A549 (cell line): Measurements from ENCODE around the gene IDH3G. TPM values are rescaled to one million over a fixed set of nuclear protein-coding genes. Genes with fewer than 3 reads are reported as not detected.

Source experiments
- ATAC-seq, 2 experiments: fragments of 200-7000 bp in 1 of 2; fragments of >200 bp in 1 of 2; cut with Nextera tagmentation in 1 of 2; cut with Tn5 transposase in 1 of 2; 3 replicates each; pipeline versions ENCODE4 v1.8.0 to v1.9.1; 2018 to 2020; ENCODE audit warnings: mild to moderate bottlenecking in 1 of 2, moderate library complexity in 1 of 2
- CTCF ChIA-PET: fragments of 300-600 bp; sonication (Branson Sonifier 250); formaldehyde crosslinking; extraction: SDS; loops from one replicate; lab custom pipeline; 2021; ENCODE audit warnings: antibody characterized with exemption, inconsistent platforms; lab: Yijun Ruan, JAX
- POLR2A ChIA-PET: fragments of 350-600 bp; formaldehyde crosslinking; extraction: SDS; loops from one replicate; lab custom pipeline; 2021; ENCODE audit warnings: antibody characterized with exemption, inconsistent platforms; lab: Yijun Ruan, JAX
- DNase-seq, 2 experiments: peaks; one replicate each; pipeline versions ENCODE4 v3.0.0 to v3.0.0-alpha.2; 2011 to 2016; ENCODE audit warnings: low read depth in 1 of 2, low spot score in 1 of 2
- FAIRE-seq: peaks from 2 replicates; lab custom pipeline; 2011; peaks lifted over from hg19 to GRCh38; lab: Jason Lieb, UNC
- H3K27ac ChIP-seq, 2 experiments: fragments of >200 bp; sonication (Bioruptor Twin); formaldehyde crosslinking; 3 replicates each; pipeline ENCODE4 v1.5.1; 2016 to 2017
- H3K4me1 ChIP-seq: fragments of >200 bp; sonication (Bioruptor Twin); formaldehyde crosslinking; 3 replicates; pipeline ENCODE4 v1.6.1; 2016
- H3K4me2 ChIP-seq: fragments of >200 bp; sonication (Bioruptor Twin); formaldehyde crosslinking; 3 replicates; pipeline ENCODE4 v1.6.1; 2016
- H3K4me3 ChIP-seq: fragments of >200 bp; sonication (Bioruptor Twin); formaldehyde crosslinking; 3 replicates; pipeline ENCODE4 v1.5.1; 2016
- H3K9me3 ChIP-seq: fragments of >200 bp; sonication (Bioruptor Twin); formaldehyde crosslinking; 3 replicates; pipeline ENCODE4 v1.6.1; 2016
- BCL3 ChIP-seq: fragments of >200 bp; sonication (Bioruptor Twin); formaldehyde crosslinking; IDR thresholded peaks from 3 replicates; pipeline ENCODE4 v1.6.1; 2016
- BHLHE40 ChIP-seq: IDR thresholded peaks from 2 replicates; pipeline ENCODE4 v1.6.1; 2012; ENCODE audit warnings: low read depth, low read length, inconsistent platforms
- CHD2 ChIP-seq: fragments of 150-350 bp; IDR thresholded peaks from 2 replicates; pipeline ENCODE4 v1.6.1; 2014; ENCODE audit warnings: low read length; ENCODE audit not compliant: partially characterized antibody
- CTCF ChIP-seq: fragments of >200 bp; sonication (Bioruptor Twin); formaldehyde crosslinking; IDR thresholded peaks from 3 replicates; pipeline ENCODE4 v1.5.1; 2016
- EHMT2 ChIP-seq: fragments of 200-600 bp; sonication (generic); IDR thresholded peaks from 2 replicates; pipeline ENCODE4 v1.6.1; 2016; ENCODE audit warnings: antibody characterized with exemption, low read depth, mild to moderate bottlenecking, moderate library complexity
- EP300 ChIP-seq, 2 experiments: fragments of >200 bp; sonication (Bioruptor Twin); formaldehyde crosslinking; IDR thresholded peaks; 2 replicates in 1 of 2; 3 replicates in 1 of 2; pipeline ENCODE4 v1.6.1; 2016 to 2017
- FOSL2 ChIP-seq, 2 experiments: fragments of 450-650 bp in 1 of 2; fragments of >200 bp in 1 of 2; sonication (Bioruptor Twin) in 1 of 2; formaldehyde crosslinking; IDR thresholded peaks; 2 replicates each; pipeline versions ENCODE4 v1.5.0 to v1.6.1; 2016 to 2020; ENCODE audit warnings: mild to moderate bottlenecking in 1 of 2, moderate library complexity in 1 of 2
- FOXS1 ChIP-seq: fragments of 250-450 bp; sonication (Bioruptor Pico); IDR thresholded peaks from 2 replicates; pipeline ENCODE4 v1.5.0; 2020; ENCODE audit warnings: mild to moderate bottlenecking, moderate library complexity
- GATA3 ChIP-seq: IDR thresholded peaks from 2 replicates; pipeline ENCODE4 v1.6.1; 2012; ENCODE audit warnings: borderline replicate concordance
- HDAC2 ChIP-seq: fragments of 200-600 bp; sonication (generic); IDR thresholded peaks from 2 replicates; pipeline ENCODE4 v1.6.1; 2016
- HES2 ChIP-seq: fragments of >200 bp; sonication (Bioruptor Twin); formaldehyde crosslinking; IDR thresholded peaks from 2 replicates; pipeline ENCODE4 v1.6.1; 2016
- HOXB13 ChIP-seq: fragments of 250-450 bp; sonication (Bioruptor Pico); IDR thresholded peaks from 2 replicates; pipeline ENCODE4 v1.5.0; 2020; ENCODE audit warnings: low read depth, mild to moderate bottlenecking, moderate library complexity
- JUN ChIP-seq, 2 experiments: fragments of >200 bp; sonication (Bioruptor Twin); formaldehyde crosslinking; IDR thresholded peaks; 2 replicates in 1 of 2; 3 replicates in 1 of 2; pipeline ENCODE4 v1.6.1; 2016 to 2017
- KDM5A ChIP-seq: fragments of 200-600 bp; sonication (generic); IDR thresholded peaks from 2 replicates; pipeline ENCODE4 v1.6.1; 2016; ENCODE audit warnings: antibody characterized with exemption, mild to moderate bottlenecking
- NPAS2 ChIP-seq: fragments of 250-450 bp; sonication (Bioruptor Pico); IDR thresholded peaks from 2 replicates; pipeline ENCODE4 v1.8.0; 2022; ENCODE audit warnings: mild to moderate bottlenecking, moderate library complexity, borderline replicate concordance
- NR3C1 ChIP-seq: fragments of >200 bp; sonication (Bioruptor Twin); formaldehyde crosslinking; IDR thresholded peaks from 3 replicates; pipeline ENCODE4 v1.6.1; 2017
- PBX3 ChIP-seq: IDR thresholded peaks from 2 replicates; pipeline ENCODE4 v1.6.1; 2012
- POLR2A ChIP-seq: IDR thresholded peaks from 2 replicates; pipeline ENCODE4 v1.6.1; 2012; ENCODE audit warnings: mild to moderate bottlenecking, low read length
- POLR2AphosphoS2 ChIP-seq: conservative IDR thresholded peaks from 2 replicates; pipeline ENCODE4 v1.6.1; 2012; ENCODE audit warnings: low read length, improper control_type of control experiment, inconsistent platforms
- RCOR1 ChIP-seq: fragments of 150-350 bp; IDR thresholded peaks from 2 replicates; pipeline ENCODE4 v1.6.1; 2014; ENCODE audit warnings: antibody characterized with exemption, low read length, low read depth
- SREBF2 ChIP-seq: fragments of 450-650 bp; IDR thresholded peaks from 2 replicates; pipeline ENCODE4 v1.6.1; 2014; ENCODE audit warnings: mild to moderate bottlenecking, moderate library complexity
- TFCP2L1 ChIP-seq: fragments of 250-450 bp; sonication (Bioruptor Pico); IDR thresholded peaks from 2 replicates; pipeline ENCODE4 v1.5.0; 2021; ENCODE audit warnings: mild to moderate bottlenecking
- USF2 ChIP-seq: fragments of 450-650 bp; IDR thresholded peaks from 2 replicates; pipeline ENCODE4 v1.6.1; 2014; ENCODE audit warnings: antibody characterized with exemption
- ZFP36 ChIP-seq: fragments of 450-650 bp; IDR thresholded peaks from 2 replicates; pipeline ENCODE4 v1.6.1; 2014; ENCODE audit warnings: borderline replicate concordance; ENCODE audit not compliant: partially characterized antibody
- WGBS: methylation state at CpG from one replicate; pipeline ENCODE4 v1.1.6; 2017; ENCODE audit errors: missing lambda C conversion rate; 5-methylcytosine and 5-hydroxymethylcytosine counted together
- polyA plus RNA-seq, 4 experiments: library from polyadenylated mRNA; depleted of rRNA in 3 of 4; stranded (reverse); fragments of >200 nt; fragmentation: RNase III in 1 of 4; extraction: RNeasy Plus Mini Kit Qiagen cat#74134 plus additional on column Dnase treatment in 1 of 4; gene quantifications; 2 replicates in 3 of 4; 3 replicates in 1 of 4; pipeline ENCODE4 v1.2.3, GENCODE V29; 2011 to 2017
- TF ChIP-seq, protein P1 (sequence below): fragments of 250-450 bp; sonication (Bioruptor Pico); IDR thresholded peaks from 2 replicates; pipeline ENCODE4 v1.5.0; 2020; ENCODE audit warnings: low read depth, mild to moderate bottlenecking, moderate library complexity
- TF ChIP-seq, protein P2 (sequence below): IDR thresholded peaks from 2 replicates; pipeline ENCODE4 v1.6.1; 2012
- TF ChIP-seq, protein P3 (sequence below): fragments of 200-600 bp; sonication (generic); IDR thresholded peaks from 2 replicates; pipeline ENCODE4 v1.6.1; 2016; ENCODE audit warnings: antibody characterized with exemption, mild to moderate bottlenecking, moderate library complexity

Gene IDH3G
- polyA plus RNA-seq, 2 of the 4 experiments (the other 2 are of a cell fraction), result 45.6 to 58.5 TPM

DNA sequence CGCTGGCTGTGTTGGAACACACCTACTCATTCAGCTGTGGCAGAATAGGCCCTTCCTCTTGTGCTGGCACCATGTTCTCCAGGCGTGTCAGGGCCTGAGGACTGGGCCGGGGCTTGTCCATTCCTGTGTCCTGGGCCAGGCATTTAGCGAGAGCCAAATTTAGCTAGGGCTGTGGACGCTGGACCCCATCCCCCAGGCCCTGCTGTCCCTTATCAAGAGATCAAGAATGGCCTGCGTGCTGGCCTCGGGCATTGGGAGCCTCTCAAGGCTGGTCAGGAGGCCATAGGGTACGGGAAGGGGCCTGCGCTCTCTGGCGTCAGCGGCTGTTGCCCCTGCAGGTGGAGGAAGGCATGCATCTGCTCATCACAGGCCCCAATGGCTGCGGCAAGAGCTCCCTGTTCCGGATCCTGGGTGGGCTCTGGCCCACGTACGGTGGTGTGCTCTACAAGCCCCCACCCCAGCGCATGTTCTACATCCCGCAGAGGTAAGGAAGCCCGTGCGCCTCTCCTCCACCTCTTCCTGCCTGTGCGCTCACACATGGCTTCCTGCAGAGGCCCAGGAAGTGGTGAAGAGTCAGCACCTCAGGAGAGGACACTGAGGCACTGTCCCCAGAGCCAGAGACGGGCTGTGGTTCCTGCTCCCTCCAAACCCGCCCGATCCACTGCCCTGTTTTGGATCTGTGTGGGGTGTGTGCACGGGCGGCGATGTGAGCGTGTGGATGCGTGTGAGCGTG lies 54.3 kb downstream of the IDH3G start:
- DNase-seq, result no peak
- FAIRE-seq, result no peak
- ChIA-PET CTCF (interaction anchor here (1.1 kb wide), 1 partner anchor 24 kb away, joined by 3 read pairs; the partner anchor contains the start of gene PLXNB3), POLR2A (no interaction called here)
- Histone ChIP-seq H3K4me1 (no peaks in the 10 kb centered on the region), H3K4me3 (no peak overlapping the region), H3K4me2 (no peak overlapping the region), H3K9me3 (no peaks in the 10 kb centered on the region), H3K27ac (no peak overlapping the region)
- TF ChIP-seq CHD2 (no peak), RCOR1 (no peak), ZFP36 (no peak), NR3C1 (no peak), HOXB13 (CRISPR knock-in tag) (no peak), HDAC2 (no peak), USF2 (no peak), EP300 (IDR thresholded peaks at IDR 0.05) (no peak), KDM5A (no peak), NPAS2 (no peak), POLR2AphosphoS2 (no peak), GATA3 (no peak), HES2 (no peak), CTCF (no peak), TFCP2L1 (CRISPR knock-in tag) (no peak)
- TF ChIP-seq, protein P1, sequence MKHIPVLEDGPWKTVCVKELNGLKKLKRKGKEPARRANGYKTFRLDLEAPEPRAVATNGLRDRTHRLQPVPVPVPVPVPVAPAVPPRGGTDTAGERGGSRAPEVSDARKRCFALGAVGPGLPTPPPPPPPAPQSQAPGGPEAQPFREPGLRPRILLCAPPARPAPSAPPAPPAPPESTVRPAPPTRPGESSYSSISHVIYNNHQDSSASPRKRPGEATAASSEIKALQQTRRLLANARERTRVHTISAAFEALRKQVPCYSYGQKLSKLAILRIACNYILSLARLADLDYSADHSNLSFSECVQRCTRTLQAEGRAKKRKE (CRISPR knock-in tag), result no peak
- TF ChIP-seq, protein P2, sequence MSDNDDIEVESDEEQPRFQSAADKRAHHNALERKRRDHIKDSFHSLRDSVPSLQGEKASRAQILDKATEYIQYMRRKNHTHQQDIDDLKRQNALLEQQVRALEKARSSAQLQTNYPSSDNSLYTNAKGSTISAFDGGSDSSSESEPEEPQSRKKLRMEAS, result no peak
- TF ChIP-seq, protein P3, sequence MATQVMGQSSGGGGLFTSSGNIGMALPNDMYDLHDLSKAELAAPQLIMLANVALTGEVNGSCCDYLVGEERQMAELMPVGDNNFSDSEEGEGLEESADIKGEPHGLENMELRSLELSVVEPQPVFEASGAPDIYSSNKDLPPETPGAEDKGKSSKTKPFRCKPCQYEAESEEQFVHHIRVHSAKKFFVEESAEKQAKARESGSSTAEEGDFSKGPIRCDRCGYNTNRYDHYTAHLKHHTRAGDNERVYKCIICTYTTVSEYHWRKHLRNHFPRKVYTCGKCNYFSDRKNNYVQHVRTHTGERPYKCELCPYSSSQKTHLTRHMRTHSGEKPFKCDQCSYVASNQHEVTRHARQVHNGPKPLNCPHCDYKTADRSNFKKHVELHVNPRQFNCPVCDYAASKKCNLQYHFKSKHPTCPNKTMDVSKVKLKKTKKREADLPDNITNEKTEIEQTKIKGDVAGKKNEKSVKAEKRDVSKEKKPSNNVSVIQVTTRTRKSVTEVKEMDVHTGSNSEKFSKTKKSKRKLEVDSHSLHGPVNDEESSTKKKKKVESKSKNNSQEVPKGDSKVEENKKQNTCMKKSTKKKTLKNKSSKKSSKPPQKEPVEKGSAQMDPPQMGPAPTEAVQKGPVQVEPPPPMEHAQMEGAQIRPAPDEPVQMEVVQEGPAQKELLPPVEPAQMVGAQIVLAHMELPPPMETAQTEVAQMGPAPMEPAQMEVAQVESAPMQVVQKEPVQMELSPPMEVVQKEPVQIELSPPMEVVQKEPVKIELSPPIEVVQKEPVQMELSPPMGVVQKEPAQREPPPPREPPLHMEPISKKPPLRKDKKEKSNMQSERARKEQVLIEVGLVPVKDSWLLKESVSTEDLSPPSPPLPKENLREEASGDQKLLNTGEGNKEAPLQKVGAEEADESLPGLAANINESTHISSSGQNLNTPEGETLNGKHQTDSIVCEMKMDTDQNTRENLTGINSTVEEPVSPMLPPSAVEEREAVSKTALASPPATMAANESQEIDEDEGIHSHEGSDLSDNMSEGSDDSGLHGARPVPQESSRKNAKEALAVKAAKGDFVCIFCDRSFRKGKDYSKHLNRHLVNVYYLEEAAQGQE, result no peak
- WGBS, result 68% methylated on average over 9 of the region's 29 CpGs
- no peak; a peak in 1 of 6 replicates for ATAC-seq

GRCh38 chrX:153738056-153738605 lies 56.0 kb downstream of the IDH3G start:
- Histone ChIP-seq H3K4me2 (no peak overlapping the region), H3K9me3 (no peaks in the 10 kb centered on the region), H3K4me1 (no peaks in the 10 kb centered on the region), H3K4me3 (no peak overlapping the region), H3K27ac (no peak overlapping the region)
- ChIA-PET POLR2A (no interaction called here), CTCF (interaction anchor here (0.9 kb wide), 1 partner anchor 26 kb away, joined by 4 read pairs; the partner anchor contains the start of gene PLXNB3)
- DNase-seq (no peak), ATAC-seq (no peak), FAIRE-seq (no peak)
- 87% methylated on average over 22 of the region's 27 CpGs for WGBS
- TF ChIP-seq PBX3 (no peak), FOXS1 (no peak), NPAS2 (no peak), KDM5A (no peak), SREBF2 (no peak), BHLHE40 (no peak), CHD2 (no peak), JUN (IDR thresholded peaks at IDR 0.05) (no peak), POLR2A (no peak), BCL3 (no peak), EHMT2 (no peak), FOSL2 (IDR thresholded peaks at IDR 0.05) (no peak), FOSL2 (CRISPR knock-in tag; IDR thresholded peaks at IDR 0.05) (no peak)
- TF ChIP-seq, protein P2, result no peak
